ENCODE results near the gene GNG8. TPM values are rescaled to one million over a fixed set of nuclear protein-coding genes. Genes with fewer than 3 reads are reported as not detected.

GNG8 gene
- total RNA-seq, 2 donors from 2014 or later = not detected

Other genes with a start within 250 kb of the GNG8 start
- gene CCDC8, start 222.6 kb downstream of the GNG8 start, total RNA-seq = 10 to 100 TPM; 13.0 to 17.8 TPM
- not detected for gene PNMA8C, start 207.3 kb downstream of the GNG8 start, total RNA-seq
- gene PNMA8A, start 164.6 kb downstream of the GNG8 start, total RNA-seq = 1 to 10 TPM; 4.3 to 6.5 TPM
- gene PNMA8B, start 140.3 kb downstream of the GNG8 start, total RNA-seq = 1 to 10 TPM; 2.1 to 2.6 TPM
- gene CALM3, start 34.9 kb downstream of the GNG8 start, total RNA-seq = 10 to 100 TPM; 70.5 to 79.6 TPM
- gene PTGIR, start 11.1 kb downstream of the GNG8 start, total RNA-seq = 1 to 10 TPM; 5.3 to 9.6 TPM
- gene DACT3, start 25.0 kb upstream of the GNG8 start, total RNA-seq = 1 to 10 TPM in 1 of 2 donors, under 1 TPM in 1; 0.99 to 4.4 TPM
- 10 to 100 TPM; 18.9 to 58.3 TPM for gene PRKD2, start 80.9 kb upstream of the GNG8 start, total RNA-seq
- 10 to 100 TPM in 1 of 2 donors, 1 to 10 TPM in 1; 8.8 to 13.2 TPM for gene FKRP, start 109.9 kb upstream of the GNG8 start, total RNA-seq
- gene STRN4, start 110.2 kb upstream of the GNG8 start, total RNA-seq = 10 to 100 TPM; 51.4 to 55.5 TPM
- gene SLC1A5, start 152.4 kb upstream of the GNG8 start, total RNA-seq = 10 to 100 TPM; 31.4 to 39.2 TPM
- gene AP2S1, start 214.6 kb upstream of the GNG8 start, total RNA-seq = 10 to 100 TPM; 32.2 to 49.1 TPM
- gene ARHGAP35, start 224.8 kb upstream of the GNG8 start, total RNA-seq = 10 to 100 TPM; 22.8 to 24.7 TPM